Activated CD8-positive, alpha-beta memory T cell treated with anti-CD3 and anti-CD28 coated beads, Interleukin-2, amount 50 U/mL, for 1 hour (primary cell): ENCODE measurements around the gene BPIFB4.
"Not testable (repeated sequence)": the region's sequence is repeated elsewhere in the genome, so short reads cannot be mapped to it uniquely, and the experiment has no call there.

Experiments
- DNase-seq: peaks from one replicate; pipeline ENCODE4 v3.0.0-alpha.2; 2020; ENCODE audit errors: extremely low read depth

BPIFB4 gene

DNA sequence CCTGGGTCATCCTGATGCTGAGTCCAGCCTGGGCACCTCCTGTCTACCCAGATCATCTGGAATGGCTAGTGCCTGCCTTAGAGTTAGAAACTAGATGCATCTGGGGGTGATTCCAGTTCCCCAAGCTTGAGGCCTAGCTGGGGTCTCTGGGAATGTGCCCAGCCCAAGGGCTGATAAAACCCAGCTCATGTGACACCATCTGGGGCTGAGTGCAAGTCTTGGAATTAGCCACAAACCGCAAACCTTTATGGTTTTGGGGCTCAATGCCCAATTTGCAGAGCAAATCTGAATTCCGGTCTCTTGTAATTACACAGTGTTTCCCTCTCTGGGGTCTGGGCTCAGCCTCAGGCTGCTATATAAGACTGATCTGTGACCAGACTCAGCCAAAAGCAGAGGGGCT lies at the start of gene BPIFB4:
BPIFB4 (plus strand) TSS at position 385 of the 400 bp plus-strand sequence. CDS start 1,884 bp downstream, outside the sequence.
- no peak for DNase-seq

DNA sequence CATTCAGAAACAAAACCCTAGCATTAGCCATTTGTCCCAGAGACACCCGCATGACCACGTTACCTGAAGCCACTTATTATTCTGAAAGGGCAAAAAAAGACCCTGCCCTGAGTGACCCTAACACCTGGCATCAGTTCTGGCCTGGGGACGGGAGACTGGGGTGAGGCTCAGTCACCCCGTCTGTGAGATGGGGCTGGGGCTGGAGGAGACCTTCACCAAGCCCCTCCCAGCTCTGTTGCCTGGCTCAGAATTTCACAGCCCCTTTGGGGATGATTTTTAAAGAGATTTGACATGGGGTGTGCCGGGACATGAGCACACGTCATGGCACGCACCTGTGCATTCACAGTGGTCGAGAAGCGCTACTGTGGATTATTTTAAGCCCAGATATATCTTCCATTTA lies 49.4 kb upstream of the BPIFB4 start:
- no peak for DNase-seq

DNA sequence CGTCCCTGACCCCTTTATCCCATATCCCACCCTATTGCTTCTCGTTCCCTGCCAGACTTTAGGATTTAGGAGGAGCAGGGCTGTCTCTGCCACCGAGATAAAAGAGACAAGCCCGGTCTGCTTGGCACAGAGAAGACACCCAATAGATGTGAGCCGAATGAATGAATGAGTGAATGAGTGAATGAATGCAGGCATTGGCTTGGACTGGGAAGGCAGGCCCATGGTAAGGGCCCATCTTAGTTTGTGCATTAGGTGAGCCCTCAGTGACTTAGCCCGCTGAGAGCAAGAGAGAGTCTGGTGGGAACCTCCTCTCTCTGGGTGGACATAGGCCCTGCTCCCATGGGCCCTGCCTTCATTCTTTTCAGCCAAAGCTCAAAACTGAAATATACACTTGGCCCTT lies 48.9 kb upstream of the BPIFB4 start:
- no peak for DNase-seq

DNA sequence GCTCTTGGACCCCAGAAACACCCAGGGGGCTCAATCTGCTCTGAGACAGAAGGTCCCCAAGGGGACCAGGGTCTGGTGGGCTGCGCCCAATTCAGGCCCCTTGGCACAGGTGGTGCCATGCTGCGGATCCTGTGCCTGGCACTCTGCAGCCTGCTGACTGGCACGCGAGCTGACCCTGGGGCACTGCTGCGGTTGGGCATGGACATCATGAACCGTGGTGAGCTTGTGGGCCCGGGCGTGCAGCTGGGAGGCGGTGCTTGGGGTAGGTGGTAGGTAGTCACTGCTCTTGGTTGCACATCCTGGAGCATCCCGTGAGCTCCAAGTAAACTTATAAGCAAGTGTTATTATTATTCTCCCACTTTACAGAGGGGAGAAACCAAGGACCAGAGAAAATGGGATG lies 47.9 kb upstream of the BPIFB4 start, which contains the start of gene BPIFB6:
BPIFB6 (plus strand) TSS at position 118 of the 400 bp plus-strand sequence; CDS start at position 118, 0 bp downstream.
- no peak for DNase-seq

DNA sequence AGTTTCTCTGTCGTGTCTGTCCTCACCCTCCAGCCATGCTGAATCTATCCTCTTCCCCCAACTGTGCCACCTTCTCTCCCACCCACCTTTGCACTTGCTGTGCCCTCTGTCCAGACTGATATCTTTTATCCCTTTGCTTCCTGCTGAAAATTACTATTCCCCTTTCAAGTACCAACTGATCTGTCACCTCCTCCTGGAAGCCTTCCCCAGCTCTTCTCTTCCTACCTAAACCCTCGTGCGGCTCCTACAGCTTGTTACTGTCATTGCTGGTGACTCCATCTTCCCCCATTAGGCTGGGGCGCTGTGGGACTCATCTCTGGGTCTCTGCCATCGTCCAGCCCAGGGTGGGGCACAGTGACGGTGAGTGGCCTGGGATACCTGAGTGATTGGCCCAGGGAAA lies 46.9 kb upstream of the BPIFB4 start:
- DNase-seq, result no peak

DNA sequence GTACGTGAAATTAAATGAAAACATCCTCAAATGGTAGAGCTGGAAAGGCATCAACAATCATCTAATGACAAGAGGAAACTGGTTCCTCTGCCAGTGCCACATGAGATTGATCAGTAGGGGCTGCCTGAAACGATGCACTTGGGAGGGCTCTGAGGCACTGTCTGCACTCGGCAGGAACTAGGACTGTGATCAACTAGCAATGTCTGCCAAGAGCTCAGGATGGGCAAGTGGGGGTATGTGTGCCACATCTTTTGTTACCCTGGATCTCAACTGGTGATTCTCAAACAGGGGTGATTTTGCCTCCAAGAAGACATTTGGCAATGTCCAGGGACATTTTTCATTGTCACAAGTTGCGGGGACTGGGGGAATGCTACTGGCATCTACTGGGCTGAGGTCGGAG lies 46.1 kb upstream of the BPIFB4 start:
- DNase-seq, result no peak

DNA sequence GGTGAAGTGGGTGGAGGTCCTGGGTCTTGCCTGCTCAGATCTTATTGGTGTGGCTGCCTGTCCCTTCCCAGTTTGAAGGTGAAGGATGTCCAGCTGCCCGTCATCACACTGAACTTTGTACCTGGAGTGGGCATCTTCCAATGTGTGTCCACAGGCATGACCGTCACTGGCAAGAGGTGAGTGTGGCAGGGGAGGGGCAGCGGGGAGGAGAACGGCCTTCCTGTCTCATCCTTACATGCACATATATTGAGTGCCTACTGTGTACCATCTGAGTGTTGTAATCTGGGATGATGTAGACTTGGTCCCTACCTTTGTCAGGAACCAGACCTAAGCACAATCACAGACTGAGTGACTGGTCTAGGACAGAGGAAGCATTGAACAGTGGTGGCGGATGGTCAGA lies 45.3 kb upstream of the BPIFB4 start:
- no peak for DNase-seq

DNA sequence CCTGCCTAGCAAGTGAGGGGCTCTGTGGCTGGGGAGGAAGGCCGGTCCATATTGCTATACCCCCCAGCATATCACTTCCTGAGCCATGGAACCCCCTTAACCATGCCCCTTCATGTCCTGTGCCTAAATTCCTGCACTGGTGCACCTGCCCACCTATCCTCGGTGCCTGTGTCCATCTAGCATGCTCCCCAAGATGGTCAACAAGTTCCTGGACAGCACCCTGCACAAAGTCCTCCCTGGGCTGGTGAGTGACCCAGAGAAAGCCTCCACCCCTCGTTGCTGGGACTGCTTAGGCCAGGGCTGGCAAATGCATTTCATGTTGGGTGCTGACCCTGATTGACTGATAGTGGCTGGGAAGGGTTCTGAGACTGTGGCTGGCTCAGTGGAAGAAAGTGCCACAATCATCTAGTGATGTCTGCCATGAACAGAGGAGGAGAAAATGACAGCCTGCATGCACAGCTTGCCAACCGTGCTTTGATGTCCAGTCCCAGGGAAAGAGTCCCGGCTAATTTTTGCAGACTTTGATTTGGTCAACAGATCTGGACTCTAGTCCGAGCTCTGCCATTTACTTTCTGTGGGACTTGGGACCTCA lies 44.4 kb upstream of the BPIFB4 start:
- no peak for DNase-seq

DNA sequence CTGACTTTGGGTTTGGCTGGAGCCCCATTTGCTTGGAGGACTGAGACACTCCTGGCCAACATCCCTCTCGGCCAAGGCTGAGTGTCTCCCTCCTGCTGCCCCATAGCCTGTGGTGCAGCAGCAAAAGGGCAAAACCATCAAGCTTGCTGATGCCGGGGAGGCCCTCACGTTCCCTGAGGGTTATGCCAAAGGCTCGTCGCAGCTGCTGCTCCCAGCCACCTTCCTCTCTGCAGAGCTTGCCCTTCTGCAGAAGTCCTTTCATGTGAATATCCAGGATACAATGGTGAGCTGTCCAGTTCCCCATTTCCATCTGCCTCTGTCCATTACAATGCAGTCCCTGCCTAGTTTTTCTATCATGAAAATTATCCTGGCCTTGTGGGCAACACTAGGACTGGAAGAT lies 42.0 kb upstream of the BPIFB4 start:
- DNase-seq, result no peak

DNA sequence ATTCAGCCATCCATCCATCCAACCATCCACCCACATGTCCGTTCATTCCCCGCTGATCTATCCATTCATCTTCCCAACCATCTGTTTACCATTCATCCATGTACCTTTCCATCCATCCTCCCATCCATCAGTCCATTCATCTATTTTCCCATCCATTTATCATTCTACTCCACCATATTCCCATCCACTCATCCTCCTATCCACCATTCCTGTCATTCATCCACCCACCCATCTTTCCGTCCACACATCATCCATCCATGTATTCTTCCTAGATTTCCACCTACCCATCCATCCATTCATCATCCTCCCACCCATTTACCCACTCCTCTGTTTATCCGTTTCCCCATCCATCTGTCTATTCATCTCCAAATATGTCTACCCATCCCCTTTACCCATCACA lies 41.2 kb upstream of the BPIFB4 start:
- no peak for DNase-seq

DNA sequence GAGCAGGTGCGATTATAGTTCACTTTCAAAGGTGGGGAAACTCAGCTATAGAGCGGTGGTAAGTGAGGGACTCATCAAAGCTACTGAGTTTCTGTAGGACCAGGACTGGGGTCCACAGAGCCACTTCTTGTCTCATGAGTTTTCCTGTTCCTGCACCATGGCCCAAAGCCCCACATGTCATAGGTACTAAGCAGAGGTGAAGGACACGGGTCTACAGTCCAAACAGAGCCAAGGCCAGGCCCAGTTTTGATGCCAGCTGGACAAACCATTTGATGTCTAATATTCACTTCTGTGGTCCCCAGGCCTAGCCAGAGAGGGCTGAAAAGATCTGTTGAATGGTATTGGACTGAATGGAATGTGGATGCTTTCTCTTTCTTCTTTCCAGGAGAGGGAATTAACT lies 37.0 kb upstream of the BPIFB4 start:
- no peak for DNase-seq

DNA sequence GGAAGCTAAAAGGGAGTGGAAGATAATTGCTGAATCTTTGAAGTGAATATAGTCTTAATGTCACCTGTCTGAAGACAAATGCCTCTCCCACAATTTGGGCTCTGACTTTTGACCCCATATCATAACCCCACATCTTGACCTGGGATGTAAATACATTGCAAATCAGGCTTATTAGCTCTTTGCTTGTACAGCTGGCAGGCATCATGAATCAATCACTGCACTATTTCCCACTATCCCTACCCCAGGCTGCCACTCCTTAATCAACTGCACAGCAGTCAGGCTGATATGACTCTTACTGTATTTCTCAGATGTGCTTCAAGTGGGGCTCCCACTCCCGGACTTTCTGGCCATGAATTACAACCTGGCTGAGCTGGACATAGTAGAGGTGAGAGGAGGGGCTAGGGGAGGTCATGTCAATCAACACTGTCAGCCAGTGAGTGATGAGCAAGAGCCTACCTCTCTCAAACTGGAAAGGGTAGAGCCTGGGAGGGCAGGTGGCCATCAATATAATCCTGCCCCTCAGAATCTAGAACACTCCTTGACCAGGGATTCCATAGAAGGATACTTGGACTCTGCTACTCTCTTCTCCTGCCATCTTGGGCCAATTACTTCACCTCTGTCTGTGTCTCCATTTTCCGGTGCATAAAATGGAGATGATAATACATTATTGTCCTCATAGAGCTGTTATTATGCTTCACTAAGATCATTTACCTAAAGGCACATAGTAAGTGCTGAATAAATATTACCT lies 36.3 kb upstream of the BPIFB4 start:
- DNase-seq, result no peak

DNA sequence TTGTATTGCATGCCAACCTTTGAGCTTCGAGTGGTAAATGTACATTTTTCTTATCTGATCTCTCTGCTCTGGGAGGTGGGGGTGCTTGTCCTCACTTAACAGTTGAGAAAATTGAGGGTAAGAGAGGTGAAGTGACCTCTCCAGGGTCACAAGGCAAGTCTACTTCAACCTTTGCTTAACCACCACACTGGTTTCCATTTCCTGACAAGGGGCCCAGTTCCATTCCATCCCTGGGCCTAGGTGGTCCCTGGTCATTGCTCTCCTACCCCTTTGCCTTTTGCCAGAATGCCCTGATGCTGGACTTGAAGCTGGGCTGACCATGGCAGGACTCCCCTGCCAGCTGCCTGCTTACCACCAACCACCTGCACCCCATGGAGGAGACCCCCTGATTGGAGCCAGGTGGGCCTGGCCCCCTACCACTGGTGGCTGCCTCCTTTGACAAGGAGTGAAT lies 35.7 kb upstream of the BPIFB4 start:
- no peak for DNase-seq

DNA sequence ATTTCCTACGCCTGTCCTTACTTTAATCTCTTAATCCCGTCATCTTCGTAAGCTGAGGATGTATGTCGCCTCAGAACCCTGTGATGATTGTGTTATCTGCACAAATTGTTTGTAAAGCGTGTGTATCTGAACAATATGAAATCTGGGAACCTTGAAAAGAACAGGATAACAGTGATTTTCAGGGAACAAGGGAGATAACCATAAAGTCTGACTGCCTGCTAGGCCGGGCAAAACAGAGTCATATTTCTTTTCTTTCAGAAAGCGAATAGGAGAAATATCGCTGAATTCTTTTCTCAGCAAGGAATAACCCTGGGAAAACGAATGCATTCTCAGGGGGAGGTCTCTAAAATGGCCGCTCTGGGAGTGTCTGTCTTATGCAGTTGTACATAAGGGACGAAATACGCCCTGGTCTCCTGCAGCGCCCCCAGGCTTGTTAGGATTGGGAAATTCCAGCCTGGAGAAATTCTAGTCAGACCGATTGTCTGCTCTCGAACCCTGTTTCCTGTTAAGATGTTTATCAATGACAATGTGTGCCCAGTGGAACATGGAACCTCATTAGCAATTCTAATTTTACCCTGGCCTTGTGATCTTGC lies 34.2 kb upstream of the BPIFB4 start:
- DNase-seq, result not testable (repeated sequence)

DNA sequence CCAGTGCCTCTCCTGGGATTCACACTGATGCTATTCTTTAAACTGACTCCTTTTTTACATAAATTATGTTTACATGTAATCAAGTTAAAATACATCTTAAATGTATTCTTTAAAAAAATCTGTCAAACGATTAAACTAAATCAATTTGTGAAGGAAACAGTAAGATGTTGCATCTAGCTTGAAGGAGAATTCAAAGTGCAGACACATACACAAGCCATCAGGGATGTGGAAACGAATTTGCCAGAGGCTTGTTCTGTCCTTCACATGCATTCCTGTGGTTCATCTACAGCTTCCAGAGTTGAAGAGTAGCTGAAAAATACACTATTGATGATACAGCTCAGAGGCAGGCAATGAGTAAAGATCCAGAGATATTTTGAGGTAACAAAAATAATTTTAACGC lies 33.0 kb upstream of the BPIFB4 start:
- no peak for DNase-seq

DNA sequence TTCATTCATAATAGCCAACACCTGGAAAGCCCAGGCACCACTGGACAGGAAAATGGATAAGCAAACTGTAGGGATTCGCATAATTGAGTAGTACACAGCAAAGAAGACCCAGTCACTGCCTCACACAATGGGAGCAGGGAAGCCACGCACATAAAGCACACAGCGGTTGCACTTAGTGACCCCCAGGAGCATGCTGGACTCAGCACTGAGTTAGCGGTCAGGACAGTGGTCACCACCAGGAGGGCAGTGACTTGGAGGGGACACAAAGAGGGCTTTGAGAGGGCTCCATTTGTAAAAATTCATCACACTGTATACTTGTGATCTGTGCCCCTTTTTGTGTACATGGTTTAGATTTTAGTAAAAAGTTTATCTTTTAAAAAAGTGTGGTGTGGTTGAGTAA lies 28.1 kb upstream of the BPIFB4 start:
- DNase-seq, result no peak

DNA sequence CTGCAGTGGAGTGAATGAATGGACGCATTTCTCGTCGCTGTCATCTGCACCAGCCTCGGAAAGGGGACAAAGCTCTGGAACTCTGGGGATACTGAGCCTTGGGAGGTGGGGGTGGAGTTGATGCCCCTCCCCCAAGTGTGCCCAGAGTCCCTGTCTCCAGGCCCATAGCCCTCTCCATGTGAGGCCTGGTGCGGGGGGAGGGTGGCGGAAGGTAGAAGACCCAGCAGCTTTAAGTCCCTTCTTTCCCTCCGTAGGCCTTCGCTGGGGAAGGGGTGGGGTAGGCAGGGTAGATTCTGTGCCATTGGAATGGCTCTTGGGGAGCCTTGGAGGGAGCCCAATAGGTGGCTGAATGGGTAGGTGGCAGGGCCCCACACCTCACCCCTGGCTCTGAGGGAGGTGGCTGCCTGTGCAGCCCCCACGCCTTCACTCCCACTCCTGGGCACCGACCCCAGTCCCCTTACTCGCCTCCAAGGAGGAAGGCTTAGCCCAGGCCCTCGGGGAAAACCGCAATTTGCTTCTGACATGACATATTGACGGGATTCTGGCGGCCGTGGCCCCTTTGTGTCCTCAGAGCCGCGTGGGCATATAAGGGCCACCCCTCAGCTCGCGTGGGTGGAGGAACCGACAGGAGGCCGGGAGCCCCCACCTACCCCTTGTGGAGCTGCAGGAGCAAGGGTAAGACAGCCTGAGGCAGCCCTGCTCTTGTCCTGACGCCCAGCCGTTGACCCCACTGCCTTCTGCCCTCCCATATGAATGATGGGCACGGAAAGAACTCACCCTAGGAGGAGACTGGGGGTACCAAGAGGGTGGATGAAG lies 25.9 kb upstream of the BPIFB4 start, which contains the start of gene BPIFB3:
BPIFB3 (plus strand) TSS at position 613 of the 816 bp plus-strand sequence. CDS start 1,533 bp downstream, outside the sequence.
- no peak for DNase-seq

DNA sequence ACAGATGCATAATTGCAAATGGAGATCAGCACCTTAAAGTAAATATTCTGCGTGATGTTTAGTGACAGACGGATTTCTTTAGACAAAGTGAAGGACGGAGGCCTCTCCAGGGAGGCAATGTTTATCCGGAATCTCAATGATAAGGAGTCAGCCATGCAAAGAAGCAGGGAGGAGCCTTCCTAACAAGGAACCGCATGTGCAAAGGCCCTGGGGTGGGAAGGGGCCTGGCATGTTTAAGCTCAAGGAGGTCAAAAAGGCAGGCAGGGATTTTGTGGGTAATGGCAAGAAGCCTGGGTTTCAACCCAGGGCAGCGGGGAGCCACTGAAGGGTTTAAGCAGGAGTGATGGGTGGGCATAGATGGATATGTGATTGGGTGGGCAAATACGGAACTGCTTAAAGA lies 25.1 kb upstream of the BPIFB4 start:
- DNase-seq, result no peak

DNA sequence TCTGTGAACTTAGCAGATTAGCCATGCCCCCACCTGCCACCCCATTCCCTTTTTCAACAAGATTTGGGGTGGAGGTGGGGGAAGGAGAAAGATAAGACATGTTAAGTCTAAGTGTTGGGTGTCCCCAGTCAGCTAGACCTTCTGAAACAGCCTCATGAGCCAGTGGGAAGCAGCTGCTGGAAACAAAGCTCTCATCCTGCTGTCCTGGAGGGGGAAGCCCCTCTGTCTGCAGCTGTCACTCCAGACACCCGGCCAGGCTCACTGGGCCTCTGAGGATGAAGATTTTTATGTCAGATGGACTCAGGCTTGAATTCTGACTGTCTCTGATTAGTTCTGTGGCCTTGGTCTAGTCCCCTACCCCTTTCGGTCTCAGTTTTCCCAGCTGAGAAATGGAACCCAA lies 24.7 kb upstream of the BPIFB4 start:
- DNase-seq, result no peak

DNA sequence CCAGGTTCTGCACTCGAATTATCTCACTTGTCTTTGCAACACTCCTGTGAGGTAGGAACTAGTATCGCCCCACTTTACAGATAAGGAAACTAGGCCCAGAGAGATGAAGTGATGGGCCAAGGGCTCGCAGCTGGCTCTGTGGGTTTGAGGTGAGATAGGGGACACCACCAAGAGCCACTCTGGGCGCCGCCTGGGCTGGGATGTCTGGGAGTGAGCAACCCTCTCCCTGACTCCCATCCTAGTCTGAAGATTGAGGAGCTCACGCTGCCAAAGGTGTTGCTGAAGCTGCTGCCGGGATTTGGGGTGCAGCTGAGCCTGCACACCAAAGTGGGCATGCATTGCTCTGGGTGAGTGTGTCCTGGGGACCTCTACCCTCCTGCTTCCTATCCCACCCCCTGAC lies 20.3 kb upstream of the BPIFB4 start:
- no peak for DNase-seq

DNA sequence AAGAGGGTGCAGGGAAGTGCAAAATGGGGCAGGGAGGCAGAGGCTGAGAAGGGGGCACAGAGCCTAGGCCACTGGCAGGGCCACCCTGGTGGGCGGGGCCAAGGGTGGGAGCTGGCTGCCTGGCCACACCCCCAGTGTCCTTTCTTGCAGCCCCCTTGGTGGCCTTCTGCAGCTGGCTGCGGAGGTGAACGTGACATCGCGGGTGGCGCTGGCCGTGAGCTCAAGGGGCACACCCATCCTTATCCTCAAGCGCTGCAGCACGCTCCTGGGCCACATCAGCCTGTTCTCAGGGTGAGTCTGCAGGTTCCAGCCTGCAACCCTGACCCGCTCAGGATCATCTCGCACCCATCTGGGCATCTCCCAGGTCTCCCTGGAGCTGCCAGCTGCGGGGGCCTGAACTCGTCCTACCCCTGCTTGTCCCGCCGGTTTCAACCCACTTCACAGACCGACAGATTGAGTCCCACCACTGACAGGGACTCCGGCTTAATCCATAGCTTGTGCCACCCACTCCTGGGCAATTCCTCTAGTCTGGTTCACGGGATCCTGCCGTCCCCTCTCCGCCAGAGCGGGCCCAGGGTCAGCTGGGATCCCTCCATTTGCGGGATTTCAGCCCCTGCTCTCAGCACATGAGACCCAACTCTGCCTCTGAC lies 19.6 kb upstream of the BPIFB4 start:
- DNase-seq, result no peak

DNA sequence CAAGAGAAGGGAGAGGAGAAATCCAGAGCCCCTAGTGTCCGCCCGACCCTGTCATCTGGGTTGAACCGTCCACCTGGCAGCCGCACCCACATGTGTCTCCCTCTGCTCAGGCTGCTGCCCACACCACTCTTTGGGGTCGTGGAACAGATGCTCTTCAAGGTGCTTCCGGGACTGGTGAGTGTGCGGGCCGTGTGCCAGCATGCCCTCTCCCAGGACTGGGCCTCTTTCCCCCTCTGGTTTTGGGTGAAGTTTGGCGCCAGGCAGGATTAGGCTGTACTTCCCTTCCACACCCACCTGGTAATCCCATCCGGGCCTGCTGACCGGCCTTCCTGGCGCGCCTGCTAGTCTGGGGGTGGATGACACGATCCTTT lies 17.8 kb upstream of the BPIFB4 start:
- DNase-seq, result no peak
